Measurements from ENCODE around the gene CLIP1.
"Not testable (repeated sequence)": the region's sequence is repeated elsewhere in the genome, so short reads cannot be mapped to it uniquely, and the experiment has no call there.

CLIP1 gene

GRCh38 chr12:122366685-122367475, 55.6 kb downstream of the CLIP1 start:
- Histone ChIP-seq H3K4me3 (ENCODE audit: low read length) (no peak overlapping the region), H3K79me2 (ENCODE audit: low read length) (no peaks in the 10 kb centered on the region), H2AFZ (ENCODE audit: low read length) (no peak overlapping the region), H3K4me2 (ENCODE audit: low read depth, low read length) (no peak overlapping the region), H3K9ac (ENCODE audit: low read length) (no peak overlapping the region), H3K27me3 (replicated peaks; ENCODE audit: insufficient read depth, low read length) (no peaks in the 10 kb centered on the region), H3K9me3 (replicated peaks; ENCODE audit: insufficient read depth, low read length) (no peaks in the 10 kb centered on the region), H3K27ac (ENCODE audit: low read length) (no peak overlapping the region), H3K9me2 (replicated peaks; ENCODE audit: insufficient read depth, low read length) (no peaks in the 10 kb centered on the region), H4K20me1 (ENCODE audit: insufficient read depth, low read length) (no peaks in the 10 kb centered on the region), H3F3A (ENCODE audit: insufficient read depth, low read length) (no peaks in the 10 kb centered on the region), H3K4me1 (ENCODE audit: low read length) (no peaks in the 10 kb centered on the region), H3K36me3 (replicated peaks; ENCODE audit: insufficient read depth, low read length) (no peaks in the 10 kb centered on the region)
- DNase-seq = no peak
- TF ChIP-seq EZH2 (optimal IDR thresholded peaks at IDR 0.05; ENCODE audit: low read depth, low read length) (no peak), EZH2phosphoT487 (IDR thresholded peaks at IDR 0.05; ENCODE audit: low read length) (no peak), CTCF (IDR thresholded peaks at IDR 0.05; ENCODE audit: low read length) (no peak)

GRCh38 chr12:122365226-122365625, 57.2 kb downstream of the CLIP1 start:
- H3K4me2 ChIP-seq (ENCODE audit: low read depth, low read length); H3K27ac ChIP-seq (ENCODE audit: low read length); DNase-seq; H3K9ac ChIP-seq (ENCODE audit: low read length); H3K27me3 ChIP-seq (replicated peaks; ENCODE audit: insufficient read depth, low read length); H3K36me3 ChIP-seq (replicated peaks; ENCODE audit: insufficient read depth, low read length); H4K20me1 ChIP-seq (ENCODE audit: insufficient read depth, low read length); H3K9me2 ChIP-seq (replicated peaks; ENCODE audit: insufficient read depth, low read length); H3K79me2 ChIP-seq (ENCODE audit: low read length); H2AFZ ChIP-seq (ENCODE audit: low read length); H3K9me3 ChIP-seq (replicated peaks; ENCODE audit: insufficient read depth, low read length); H3F3A ChIP-seq (ENCODE audit: insufficient read depth, low read length); H3K4me3 ChIP-seq (ENCODE audit: low read length); H3K4me1 ChIP-seq (ENCODE audit: low read length): not testable (repeated sequence)

DNA sequence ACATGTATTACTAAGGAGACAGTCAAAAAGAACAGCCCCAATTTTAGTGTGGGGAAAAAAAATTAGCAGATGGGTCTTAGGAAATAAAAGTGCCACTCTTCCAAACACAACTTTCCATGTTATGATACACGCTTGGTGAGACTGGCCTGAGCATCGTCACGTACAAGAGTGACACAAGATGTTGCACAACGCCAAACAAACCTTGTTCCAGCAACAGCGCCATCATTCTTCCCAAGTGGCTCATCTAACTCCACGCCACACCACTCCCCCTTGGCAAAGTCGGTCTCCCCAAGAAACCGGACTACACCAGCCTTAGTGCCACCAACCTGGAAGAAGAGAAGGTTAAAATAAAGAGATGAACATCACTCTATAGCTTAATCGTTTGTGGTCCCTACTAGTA, 58.7 kb downstream of the CLIP1 start:
- Histone ChIP-seq H3K9ac (ENCODE audit: low read length) (no peak overlapping the region), H3K27me3 (replicated peaks; ENCODE audit: insufficient read depth, low read length) (no peaks in the 10 kb centered on the region), H3K27ac (ENCODE audit: low read length) (no peak overlapping the region), H3F3A (ENCODE audit: insufficient read depth, low read length) (no peaks in the 10 kb centered on the region), H3K36me3 (replicated peaks; ENCODE audit: insufficient read depth, low read length) (no peaks in the 10 kb centered on the region), H3K4me3 (ENCODE audit: low read length) (no peak overlapping the region), H3K4me2 (ENCODE audit: low read depth, low read length) (no peak overlapping the region), H3K79me2 (ENCODE audit: low read length) (no peaks in the 10 kb centered on the region), H3K9me2 (replicated peaks; ENCODE audit: insufficient read depth, low read length) (no peaks in the 10 kb centered on the region), H4K20me1 (ENCODE audit: insufficient read depth, low read length) (no peaks in the 10 kb centered on the region), H3K9me3 (replicated peaks; ENCODE audit: insufficient read depth, low read length) (no peaks in the 10 kb centered on the region), H2AFZ (ENCODE audit: low read length) (no peak overlapping the region), H3K4me1 (ENCODE audit: low read length) (no peaks in the 10 kb centered on the region)
- DNase-seq = no peak
- TF ChIP-seq EZH2phosphoT487 (IDR thresholded peaks at IDR 0.05; ENCODE audit: low read length) (no peak), EZH2 (optimal IDR thresholded peaks at IDR 0.05; ENCODE audit: low read depth, low read length) (no peak), CTCF (IDR thresholded peaks at IDR 0.05; ENCODE audit: low read length) (no peak)

DNA sequence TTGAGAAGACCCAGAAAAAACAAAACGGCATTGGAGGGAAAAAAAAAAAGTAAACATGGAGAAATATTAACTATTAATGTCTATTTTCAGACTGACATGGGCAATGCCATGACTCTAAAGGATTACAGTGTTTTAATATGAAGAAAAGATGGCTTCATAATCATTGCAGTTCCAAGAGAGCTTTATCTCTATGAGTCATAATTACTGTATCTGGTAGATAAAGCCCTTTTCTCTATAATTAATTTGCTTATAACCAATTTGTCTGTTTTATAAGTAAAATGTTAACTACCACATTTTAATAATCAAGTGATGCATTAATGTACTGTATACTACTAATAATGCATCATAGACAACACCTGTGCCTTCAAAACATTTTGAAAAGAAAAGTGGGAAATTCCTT, 59.7 kb downstream of the CLIP1 start:
- Histone ChIP-seq H3K36me3 (replicated peaks; ENCODE audit: insufficient read depth, low read length) (no peaks in the 10 kb centered on the region), H3K9me2 (replicated peaks; ENCODE audit: insufficient read depth, low read length) (no peaks in the 10 kb centered on the region), H3K27me3 (replicated peaks; ENCODE audit: insufficient read depth, low read length) (no peaks in the 10 kb centered on the region), H3K79me2 (ENCODE audit: low read length) (no peaks in the 10 kb centered on the region), H4K20me1 (ENCODE audit: insufficient read depth, low read length) (no peaks in the 10 kb centered on the region), H3K27ac (ENCODE audit: low read length) (no peak overlapping the region), H3K4me1 (ENCODE audit: low read length) (no peaks in the 10 kb centered on the region), H3K9me3 (replicated peaks; ENCODE audit: insufficient read depth, low read length) (no peaks in the 10 kb centered on the region), H3K4me2 (ENCODE audit: low read depth, low read length) (no peak overlapping the region), H3K9ac (ENCODE audit: low read length) (no peak overlapping the region), H3F3A (ENCODE audit: insufficient read depth, low read length) (no peaks in the 10 kb centered on the region), H3K4me3 (ENCODE audit: low read length) (no peak overlapping the region), H2AFZ (ENCODE audit: low read length) (no peak overlapping the region)
- TF ChIP-seq CTCF (IDR thresholded peaks at IDR 0.05; ENCODE audit: low read length) (no peak), EZH2phosphoT487 (IDR thresholded peaks at IDR 0.05; ENCODE audit: low read length) (no peak), EZH2 (optimal IDR thresholded peaks at IDR 0.05; ENCODE audit: low read depth, low read length) (no peak)
- DNase-seq = no peak

DNA sequence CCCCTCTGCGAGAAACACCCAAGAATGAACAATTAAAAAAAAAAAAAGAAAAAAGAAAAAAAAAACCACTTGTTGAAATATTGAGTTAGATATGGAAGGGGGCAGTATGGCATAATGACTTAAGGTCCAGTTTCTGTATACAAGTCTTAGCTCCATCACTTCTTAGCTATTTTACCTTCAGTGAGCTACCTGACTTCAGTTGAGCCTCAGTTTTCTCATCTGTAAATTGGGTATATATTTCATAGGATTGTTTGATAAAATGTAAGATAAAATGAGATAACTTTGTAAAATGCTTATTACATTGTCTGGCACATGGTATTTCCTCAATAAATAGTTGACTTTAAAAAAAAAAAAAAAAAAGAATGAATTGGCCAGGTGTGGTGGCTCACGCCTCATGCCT, 64.1 kb downstream of the CLIP1 start:
- H2AFZ ChIP-seq (ENCODE audit: low read length); H3K36me3 ChIP-seq (replicated peaks; ENCODE audit: insufficient read depth, low read length); H3F3A ChIP-seq (ENCODE audit: insufficient read depth, low read length); H3K9ac ChIP-seq (ENCODE audit: low read length); H3K4me2 ChIP-seq (ENCODE audit: low read depth, low read length); H4K20me1 ChIP-seq (ENCODE audit: insufficient read depth, low read length); H3K27me3 ChIP-seq (replicated peaks; ENCODE audit: insufficient read depth, low read length); DNase-seq; H3K9me3 ChIP-seq (replicated peaks; ENCODE audit: insufficient read depth, low read length); H3K4me3 ChIP-seq (ENCODE audit: low read length); H3K27ac ChIP-seq (ENCODE audit: low read length); H3K9me2 ChIP-seq (replicated peaks; ENCODE audit: insufficient read depth, low read length); H3K79me2 ChIP-seq (ENCODE audit: low read length); H3K4me1 ChIP-seq (ENCODE audit: low read length): not testable (repeated sequence)
